ENCODE data around the gene LYRM9.

The LYRM9 gene

GRCh38 chr17:27919079-27919478 is 25.9 kb upstream of the LYRM9 start:
- TF ChIP-seq TAF1 (IDR thresholded peaks at IDR 0.05; ENCODE audit: low read depth) (no peak), EGR1 (IDR thresholded peaks at IDR 0.05) (no peak), REST (IDR thresholded peaks at IDR 0.05; ENCODE audit: low read depth) (no peak), FOXM1 (IDR thresholded peaks at IDR 0.05; ENCODE audit: borderline replicate concordance, low read depth) (no peak), YY1 (IDR thresholded peaks at IDR 0.05; ENCODE audit: low read depth) (no peak), USF1 (IDR thresholded peaks at IDR 0.05) (no peak), RAD21 (IDR thresholded peaks at IDR 0.05; ENCODE audit: low read depth) (no peak)

- TF ChIP-seq ZBTB7A (IDR thresholded peaks at IDR 0.05; ENCODE audit: low read depth) (no peak), EGR1 (IDR thresholded peaks at IDR 0.05) (no peak), USF1 (IDR thresholded peaks at IDR 0.05) (no peak), NFIC (IDR thresholded peaks at IDR 0.05) (no peak), TCF12 (IDR thresholded peaks at IDR 0.05; ENCODE audit: low read depth) (no peak), YY1 (IDR thresholded peaks at IDR 0.05; ENCODE audit: low read depth) (no peak), EP300 (IDR thresholded peaks at IDR 0.05; ENCODE audit: borderline replicate concordance) (no peak)
Observed at GRCh38 chr17:27918498-27918897, 25.3 kb upstream of the LYRM9 start.

GRCh38 chr17:27917000-27917399 is 23.8 kb upstream of the LYRM9 start:
- no peak for TF ChIP-seq MAX (IDR thresholded peaks at IDR 0.05)
- TF ChIP-seq TAF1 (IDR thresholded peaks at IDR 0.05; ENCODE audit: low read depth), result no peak
- no peak for TF ChIP-seq RAD21 (IDR thresholded peaks at IDR 0.05; ENCODE audit: low read depth)
- TF ChIP-seq YY1 (IDR thresholded peaks at IDR 0.05; ENCODE audit: low read depth), result no peak
- TF ChIP-seq EGR1 (IDR thresholded peaks at IDR 0.05), result no peak
- no peak for TF ChIP-seq EP300 (IDR thresholded peaks at IDR 0.05; ENCODE audit: borderline replicate concordance)
- TF ChIP-seq FOXM1 (IDR thresholded peaks at IDR 0.05; ENCODE audit: borderline replicate concordance, low read depth), result no peak
- TF ChIP-seq USF1 (IDR thresholded peaks at IDR 0.05), result no peak
- TF ChIP-seq REST (IDR thresholded peaks at IDR 0.05; ENCODE audit: low read depth), result no peak
- no peak for TF ChIP-seq ZBTB7A (IDR thresholded peaks at IDR 0.05; ENCODE audit: low read depth)
- no peak for TF ChIP-seq TEAD4 (IDR thresholded peaks at IDR 0.05)
- TF ChIP-seq CEBPB (IDR thresholded peaks at IDR 0.05), result no peak
- no peak for TF ChIP-seq NFIC (IDR thresholded peaks at IDR 0.05)
- TF ChIP-seq CREB1 (IDR thresholded peaks at IDR 0.05; ENCODE audit: low read depth), result no peak
- no peak for TF ChIP-seq TCF12 (IDR thresholded peaks at IDR 0.05; ENCODE audit: low read depth)

- TF ChIP-seq EGR1 (IDR thresholded peaks at IDR 0.05) (no peak), CREB1 (IDR thresholded peaks at IDR 0.05; ENCODE audit: low read depth) (no peak), TAF1 (IDR thresholded peaks at IDR 0.05; ENCODE audit: low read depth) (no peak), TEAD4 (IDR thresholded peaks at IDR 0.05) (no peak), NFIC (IDR thresholded peaks at IDR 0.05) (no peak), YY1 (IDR thresholded peaks at IDR 0.05; ENCODE audit: low read depth) (no peak), REST (IDR thresholded peaks at IDR 0.05; ENCODE audit: low read depth) (no peak), EP300 (IDR thresholded peaks at IDR 0.05; ENCODE audit: borderline replicate concordance) (no peak), MAX (IDR thresholded peaks at IDR 0.05) (no peak), CEBPB (IDR thresholded peaks at IDR 0.05) (no peak), USF1 (IDR thresholded peaks at IDR 0.05) (no peak), FOXM1 (IDR thresholded peaks at IDR 0.05; ENCODE audit: borderline replicate concordance, low read depth) (no peak)
Observed at GRCh38 chr17:27915709-27916108, 22.5 kb upstream of the LYRM9 start.
